Lung (tissue), 12 donors: Measurements from ENCODE around the gene CCN2. TPM values are rescaled to one million over a fixed set of nuclear protein-coding genes. Genes with fewer than 3 reads are reported as not detected.
A peak's percentile ranks its signal among the peaks of the same experiment; 100 is the strongest.

Experiments used
- ATAC-seq: fragments of 200-7000 bp; cut with Tn5 transposase; one replicate; pipeline ENCODE4 v1.9.1; 2020; ENCODE audit warnings: moderate number of reproducible peaks; ENCODE audit not compliant: insufficient read depth, low FRiP score
- DNase-seq, 3 donors: peaks; one replicate each; pipeline ENCODE4 v3.0.0-alpha.2; 2013 to 2017
- H3K27ac ChIP-seq, 2 donors: one replicate each; pipeline ENCODE4 v1.5.1; 2013; ENCODE audit warnings: mild to moderate bottlenecking in 2 of 2, moderate library complexity in 2 of 2, control low read depth in 1 of 2, inconsistent platforms in 1 of 2, low read depth in 1 of 2, low read length in 1 of 2
- H3K27me3 ChIP-seq, 3 donors: one replicate each; pipeline ENCODE4 v1.5.1; 2013; ENCODE audit warnings: low read length in 2 of 3; ENCODE audit not compliant: control insufficient read depth in 3 of 3, insufficient read depth in 3 of 3
- H3K36me3 ChIP-seq, 4 donors: one replicate each; pipeline ENCODE4 v1.5.1; 2013; ENCODE audit warnings: low read length in 4 of 4, mild to moderate bottlenecking in 1 of 4, moderate library complexity in 1 of 4; ENCODE audit not compliant: control insufficient read depth in 4 of 4, insufficient read depth in 4 of 4
- H3K4me1 ChIP-seq, 5 donors: one replicate each; pipeline ENCODE4 v1.5.1; 2013; ENCODE audit warnings: low read length in 5 of 5, mild to moderate bottlenecking in 2 of 5, moderate library complexity in 1 of 5; ENCODE audit not compliant: control insufficient read depth in 5 of 5, insufficient read depth in 5 of 5
- H3K4me3 ChIP-seq: one replicate; pipeline ENCODE4 v1.5.1; 2013; ENCODE audit warnings: mild to moderate bottlenecking, control low read depth, moderate library complexity
- H3K9ac ChIP-seq, 2 donors: one replicate each; pipeline ENCODE4 v1.5.1; 2013; ENCODE audit warnings: low read length in 2 of 2, control low read depth in 1 of 2; ENCODE audit not compliant: insufficient read depth in 1 of 2
- H3K9me3 ChIP-seq, 4 donors: one replicate each; pipeline ENCODE4 v1.5.1; 2013; ENCODE audit warnings: low read length in 3 of 4, mild to moderate bottlenecking in 1 of 4, moderate library complexity in 1 of 4; ENCODE audit not compliant: control insufficient read depth in 4 of 4, insufficient read depth in 3 of 4
- CTCF ChIP-seq: IDR thresholded peaks from 2 replicates; pipeline ENCODE4 v1.5.1; 2012; ENCODE audit warnings: mild to moderate bottlenecking; ENCODE audit errors: control extremely low read depth, extremely low read depth
- WGBS, 2 donors: extraction: QIAGEN DNeasy Blood & Tissue Kit; methylation state at CpG; one replicate each; pipeline ENCODE4 v1.1.7; 2013; 5-methylcytosine and 5-hydroxymethylcytosine counted together
- polyA plus RNA-seq, 2 donors: library from polyadenylated mRNA; stranded (reverse); fragments of 200-250 nt; gene quantifications; one replicate each; pipeline ENCODE4 v1.2.1, GENCODE V29; 2013
- total RNA-seq, 2 donors: library from RNA; depleted of rRNA in 1 of 2; stranded (reverse); fragments of >200 nt in 1 of 2; gene quantifications; one replicate each; pipeline ENCODE4 v1.2.1, GENCODE V29; 2014 to 2021
- donor health status: control.
- donor health status: control.
- donor health status: Bipolar disorder and iron deficiency.
- donor health status: healthy.
- donor health status: DM: yes; HTN: yes; CAD: no.

Gene CCN2
- total and polyA plus RNA-seq, 4 donors: 33.9 to 159 (median 114) TPM

GRCh38 chr6:131949909-131950766 is 1.0 kb downstream of the CCN2 start:
- peak; percentile 29 for ATAC-seq
- TF ChIP-seq CTCF: peak; percentile 15
- Histone ChIP-seq H3K36me3 (no peaks in the 10 kb centered on the region), H3K4me1 (peaks cover 3 to 42% (median 14%) of the 10 kb centered on the region in 5 donors), H3K27ac (peak overlapping the region; percentile 84 to 87), H3K9ac (peak overlapping the region; percentile 60 to 79), H3K4me3 (peak overlapping the region; percentile 43), H3K9me3 (peaks cover 0 to 2% (median 0%) of the 10 kb centered on the region in 4 donors), H3K27me3 (no peaks in the 10 kb centered on the region)
- WGBS, 2 donors: 3 to 8% methylated on average over 42 of the region's 42 CpGs
- peak; percentile 88 to 91 (median 91) for DNase-seq

- DNase-seq (peak in 2 of 3 donors; percentile 90 to 93), ATAC-seq (peak; percentile 6)
- Histone ChIP-seq H3K27ac (peak overlapping the region; percentile 84 to 87), H3K4me3 (peak overlapping the region; percentile 43), H3K9ac (peak overlapping the region in 1 of 2 donors; percentile 79), H3K36me3 (no peaks in the 10 kb centered on the region), H3K27me3 (no peaks in the 10 kb centered on the region), H3K9me3 (peaks cover 0 to 2% (median 0%) of the 10 kb centered on the region in 4 donors), H3K4me1 (peaks cover 3 to 37% (median 14%) of the 10 kb centered on the region in 5 donors)
- WGBS, 2 donors: 26 to 56% methylated on average over 3 of the region's 3 CpGs
- TF ChIP-seq CTCF: no peak
Observed at GRCh38 chr6:131949620-131949908, 1.6 kb downstream of the CCN2 start.

GRCh38 chr6:131948692-131949619 is 2.2 kb downstream of the CCN2 start:
- Histone ChIP-seq H3K36me3 (no peaks in the 10 kb centered on the region), H3K27me3 (no peaks in the 10 kb centered on the region), H3K27ac (peak overlapping the region; percentile 71 to 84), H3K4me1 (peaks cover 0 to 31% (median 10%) of the 10 kb centered on the region in 5 donors), H3K4me3 (peak overlapping the region; percentile 50), H3K9ac (peak overlapping the region in 1 of 2 donors; percentile 70), H3K9me3 (peaks cover 0 to 2% (median 0%) of the 10 kb centered on the region in 4 donors)
- no peak for ATAC-seq
- no peak for TF ChIP-seq CTCF
- 52 to 75% methylated on average over 18 of the region's 18 CpGs for WGBS, 2 donors
- DNase-seq: peak; percentile 35 to 64 (median 61)
